GM19023 (cell line): ENCODE results near the gene VPS37C.
"Not testable (repeated sequence)": the region's sequence is repeated elsewhere in the genome, so short reads cannot be mapped to it uniquely, and the experiment has no call there.

Experiments
- ATAC-seq: cut with Tn5 transposase; IDR thresholded peaks from one replicate; pipeline ENCODE4 v1.9.1; 2021; ENCODE audit warnings: mild to moderate bottlenecking, moderate library complexity; ENCODE audit not compliant: unreplicated experiment

Gene VPS37C

DNA sequence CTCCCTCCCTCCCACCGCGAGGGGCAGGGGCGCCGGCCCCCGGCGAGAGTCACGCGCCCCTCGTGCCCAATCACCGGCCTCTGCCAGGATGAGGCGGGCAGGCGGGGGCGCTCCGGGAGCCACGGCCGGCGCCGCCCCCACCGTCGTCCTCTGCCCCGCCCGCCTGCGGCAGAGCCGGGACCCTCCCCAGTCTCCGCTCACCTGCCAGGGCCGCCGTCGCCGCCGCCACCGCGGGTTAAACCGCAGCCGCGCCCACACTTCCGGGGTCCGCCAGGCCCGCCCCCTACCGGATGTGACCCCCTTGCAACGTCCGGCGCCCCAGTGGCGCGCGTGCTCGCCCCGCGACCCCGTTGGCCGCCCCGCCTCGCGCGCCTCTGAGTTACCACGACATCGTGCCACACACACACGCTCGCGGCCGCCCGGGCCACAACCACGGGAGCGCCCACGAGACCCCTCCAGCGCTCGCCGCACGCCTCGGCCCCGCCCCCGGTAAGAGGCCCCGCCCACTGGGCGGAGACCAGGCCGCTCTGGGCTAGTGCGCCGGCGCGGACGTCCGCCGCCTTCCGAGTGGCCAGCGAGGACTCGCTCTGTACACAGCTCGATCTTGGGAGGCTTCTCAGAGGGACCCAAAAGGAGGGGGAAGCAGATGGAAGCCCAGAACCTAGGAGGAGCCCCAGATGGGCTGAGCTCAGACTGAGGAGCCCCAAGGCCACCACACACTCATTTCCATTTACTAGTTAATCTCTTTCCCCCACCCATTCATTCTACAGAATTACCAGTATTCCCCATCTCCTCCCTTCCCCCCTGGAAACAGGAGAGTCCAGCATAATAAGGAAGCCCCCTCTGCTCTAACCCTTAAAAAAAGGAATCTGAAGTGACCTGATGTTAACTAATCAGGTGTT is at the start of gene VPS37C:
TSS of gene VPS37C (minus strand) at position 237 of the 902 bp plus-strand sequence. CDS start 22,597 bp downstream, outside the sequence.
- ATAC-seq: peak; percentile 80

DNA sequence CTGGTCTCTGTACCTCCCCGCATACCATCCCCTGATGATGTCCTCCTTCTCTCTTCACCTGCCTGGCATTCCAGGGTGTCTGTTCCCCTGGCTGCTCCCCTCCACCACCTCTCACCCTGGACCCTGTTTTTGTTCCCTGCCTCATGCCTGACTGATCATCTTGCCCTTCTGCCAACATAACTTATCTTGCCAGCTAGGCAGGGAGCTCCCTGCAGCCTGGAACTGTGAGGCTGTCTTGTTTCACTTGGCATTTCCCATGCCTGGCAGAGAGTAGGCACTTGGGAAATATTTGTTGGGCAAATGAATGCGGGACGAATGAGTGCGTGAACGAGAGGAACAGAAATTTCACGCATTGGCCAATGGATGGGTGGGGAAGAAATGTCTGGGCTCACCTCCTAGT is 49.4 kb upstream of the VPS37C start:
- not testable (repeated sequence) for ATAC-seq

DNA sequence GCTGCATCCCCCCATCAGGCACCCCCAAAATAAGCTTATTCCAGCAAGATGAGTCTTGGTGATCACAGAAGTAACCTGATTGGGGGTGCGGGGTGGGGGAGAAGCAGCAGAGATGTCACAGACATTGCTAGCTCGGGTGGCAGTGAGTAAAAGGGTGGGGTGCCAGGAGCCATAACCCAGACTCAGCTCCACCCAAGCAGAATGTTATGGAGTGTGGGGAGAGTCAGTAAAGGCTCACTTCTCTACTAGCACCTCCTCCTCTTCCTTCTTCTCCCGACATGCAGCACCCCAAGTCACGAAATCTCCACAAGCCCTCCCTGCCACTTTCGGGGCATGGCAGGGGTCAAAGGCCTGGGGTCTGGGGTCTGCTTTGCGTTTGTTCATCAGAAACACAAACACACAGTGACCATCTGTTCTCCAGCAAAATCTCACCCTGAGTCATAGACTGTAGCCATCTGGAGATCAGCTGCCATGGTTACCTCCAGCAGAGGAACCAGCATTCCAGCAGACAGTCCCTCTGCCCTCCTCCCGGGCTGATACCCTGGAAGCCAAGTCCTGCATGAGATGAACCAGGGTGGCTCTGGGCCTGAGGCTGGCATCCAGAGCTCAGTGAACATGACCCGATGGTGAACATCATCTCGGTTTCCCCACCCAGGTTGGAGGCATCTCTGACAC is 46.5 kb upstream of the VPS37C start:
- not testable (repeated sequence) for ATAC-seq

- ATAC-seq: not testable (repeated sequence)
Observed at GRCh38 chr11:61204502-61205059, 43.4 kb upstream of the VPS37C start.

- ATAC-seq: not testable (repeated sequence)
Observed at GRCh38 chr11:61203873-61204272, 42.6 kb upstream of the VPS37C start.

GRCh38 chr11:61202950-61203746 is 41.9 kb upstream of the VPS37C start, which contains the start of gene PGA3:
Gene PGA3, plus strand, starts transcription at chr11:61203515. Its CDS starts 50 bp downstream, at chr11:61203565.
- ATAC-seq: not testable (repeated sequence)

GRCh38 chr11:61201476-61201875 is 40.2 kb upstream of the VPS37C start:
- no peak for ATAC-seq

DNA sequence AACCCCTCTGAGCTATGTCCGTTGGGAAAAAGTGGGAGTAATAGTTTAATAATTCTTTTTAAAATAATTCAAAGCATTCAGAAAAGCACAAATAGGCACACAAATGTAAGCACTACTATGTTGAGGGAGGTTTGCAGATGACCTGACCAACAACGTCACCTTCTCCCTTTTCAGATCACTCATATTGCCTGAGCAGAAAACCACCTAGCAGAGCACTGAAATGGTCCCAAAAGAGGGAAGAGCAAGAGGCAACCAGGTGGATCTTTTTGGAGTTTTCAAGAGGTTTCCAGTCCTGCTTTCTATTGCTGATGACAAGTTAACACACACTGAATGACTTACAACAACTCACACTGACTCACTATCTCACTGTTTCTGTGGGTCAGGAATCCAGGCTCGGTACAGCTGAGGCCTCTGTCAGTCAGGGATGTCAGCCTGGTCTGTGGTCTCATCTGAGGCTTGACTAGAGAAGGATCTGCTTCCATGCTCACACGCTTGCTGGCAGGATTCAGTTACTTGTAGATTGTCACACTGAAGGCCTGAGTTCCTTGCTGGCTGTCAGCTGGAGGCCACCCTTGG is 37.8 kb upstream of the VPS37C start:
- ATAC-seq: no peak

DNA sequence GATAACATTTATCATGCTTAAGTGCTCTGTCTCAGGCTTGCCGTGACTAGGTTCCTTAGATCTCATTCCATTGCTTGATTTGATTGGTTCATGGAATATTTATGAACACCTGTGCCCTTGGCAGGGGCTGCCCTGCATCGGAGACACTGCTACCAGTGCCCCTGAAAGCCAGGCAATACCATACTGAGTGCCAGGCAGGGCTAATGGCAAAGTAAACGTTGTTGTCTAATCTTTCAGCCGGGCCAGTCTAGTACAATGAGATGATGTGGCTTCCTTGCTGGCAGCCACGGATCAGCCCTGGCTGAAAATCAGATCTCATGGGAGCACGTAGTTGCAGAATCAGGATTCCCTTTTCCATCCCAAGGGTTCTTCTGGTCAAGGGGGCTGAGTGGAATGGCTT is 37.1 kb upstream of the VPS37C start:
- ATAC-seq: no peak

DNA sequence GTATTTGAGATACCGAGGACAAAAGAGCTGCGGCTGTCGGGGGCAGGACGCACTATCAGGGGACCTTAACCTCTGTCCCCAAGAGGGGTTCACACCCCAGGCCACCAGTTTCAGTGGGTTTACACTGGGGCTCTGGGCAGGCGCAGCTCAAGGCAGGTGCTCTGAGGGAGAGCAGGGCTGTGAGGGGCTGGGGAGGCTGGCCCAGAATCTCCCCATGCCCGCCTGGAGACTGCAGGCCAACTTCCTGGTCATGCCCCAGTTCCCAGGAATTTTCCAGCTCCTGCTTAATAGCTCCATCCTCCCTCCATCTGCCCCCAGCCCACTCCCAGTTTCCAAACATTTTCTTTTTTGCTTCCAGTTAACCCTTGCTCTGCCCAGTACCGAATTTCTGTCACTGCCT is 34.5 kb upstream of the VPS37C start:
- ATAC-seq: no peak

- no peak for ATAC-seq
Observed at GRCh38 chr11:61194981-61195695, 33.9 kb upstream of the VPS37C start.

GRCh38 chr11:61194169-61194671 is 33.0 kb upstream of the VPS37C start:
- no peak for ATAC-seq

DNA sequence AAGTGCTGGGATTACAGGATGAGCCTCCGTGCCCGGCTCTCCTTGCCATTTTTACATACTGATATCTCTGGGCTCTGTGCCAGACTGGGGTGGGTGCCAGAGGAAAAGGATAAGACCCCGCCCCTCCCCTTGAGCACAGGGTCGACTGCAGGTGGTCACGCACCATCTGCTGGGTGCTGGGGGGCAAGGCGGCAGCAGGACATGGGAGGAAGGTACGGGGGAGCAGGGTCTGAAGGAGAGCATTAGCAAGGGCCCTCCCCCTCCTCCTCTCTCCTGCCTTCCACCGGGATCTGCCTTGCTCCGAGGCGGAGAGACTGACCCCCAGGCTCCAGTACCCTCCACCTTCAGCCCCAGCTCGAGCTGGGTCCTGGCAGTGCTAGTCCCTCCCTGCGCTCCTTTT is 32.4 kb upstream of the VPS37C start:
- ATAC-seq: no peak

GRCh38 chr11:61189933-61190332 is 28.7 kb upstream of the VPS37C start:
- ATAC-seq: no peak

GRCh38 chr11:61187505-61188130 is 26.4 kb upstream of the VPS37C start:
- ATAC-seq: no peak

DNA sequence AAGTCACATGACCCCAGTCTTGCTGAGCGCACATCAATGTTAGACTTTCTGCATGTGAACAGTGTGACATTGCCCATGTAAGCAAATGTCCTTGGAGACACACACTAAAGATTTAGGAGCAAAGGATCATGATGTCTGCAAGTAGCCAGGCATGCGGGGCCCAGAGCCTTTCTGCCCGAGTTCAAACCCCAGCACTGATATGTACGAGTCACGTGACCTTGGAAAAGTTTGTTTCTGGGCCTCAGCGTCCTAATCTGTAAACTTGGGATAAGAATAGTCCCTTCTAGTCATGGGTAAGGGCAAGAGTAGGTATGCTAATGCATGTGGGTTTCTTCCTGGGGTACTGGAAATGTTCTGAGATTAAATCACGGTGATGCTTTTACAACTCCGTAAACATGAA is 25.3 kb upstream of the VPS37C start:
- ATAC-seq: no peak

GRCh38 chr11:61183645-61184044 is 22.4 kb upstream of the VPS37C start:
- no peak for ATAC-seq

DNA sequence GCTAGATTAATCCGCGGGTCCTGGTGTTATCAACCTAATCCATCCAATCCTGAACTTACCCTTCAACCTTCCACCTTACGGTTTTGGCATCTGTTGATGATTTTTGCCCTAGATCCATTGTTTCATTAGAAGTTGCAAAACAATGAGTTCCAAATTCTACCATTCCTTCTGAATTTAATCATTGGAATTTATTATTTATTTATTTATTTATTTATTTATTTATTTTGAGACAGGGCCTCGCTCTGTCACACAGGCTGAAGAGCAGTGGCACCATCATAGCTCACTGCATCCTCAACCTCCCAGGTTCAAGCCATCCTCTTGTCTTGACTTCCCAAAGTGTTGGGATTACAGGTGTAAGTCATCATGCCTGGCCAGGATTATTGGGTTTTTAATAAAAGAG is 20.3 kb upstream of the VPS37C start:
- no peak for ATAC-seq

- ATAC-seq: not testable (repeated sequence)
Observed at GRCh38 chr11:61180205-61180604, 19.0 kb upstream of the VPS37C start.
